OCI-LY1 (cell line): ENCODE data around the gene SLC39A11.

Experiments used
- H2AFZ ChIP-seq: fragments of 200-600 bp; sonication (generic), shearing (Covaris generic); 2 replicates; pipeline ENCODE4 v1.6.0; 2014; ENCODE audit warnings: antibody characterized with exemption, mild to moderate bottlenecking, low read length
- H3F3A ChIP-seq: fragments of 200-600 bp; sonication (generic), shearing (Covaris generic); 2 replicates; pipeline ENCODE4 v1.6.0; 2014; ENCODE audit warnings: mild to moderate bottlenecking, antibody characterized with exemption, low read length, moderate library complexity; ENCODE audit not compliant: insufficient read depth
- H3K27ac ChIP-seq: fragments of 200-600 bp; sonication (generic); 2 replicates; pipeline ENCODE4 v1.5.1; 2014; ENCODE audit warnings: low read length, mixed run types, mild to moderate bottlenecking, low read depth; ENCODE audit not compliant: poor library complexity, severe bottlenecking
- H3K27me3 ChIP-seq: fragments of 200-600 bp; sonication (generic); 2 replicates; pipeline ENCODE4 v1.6.0; 2014; ENCODE audit warnings: antibody characterized with exemption, mild to moderate bottlenecking, low read length, moderate library complexity; ENCODE audit not compliant: insufficient read depth
- H3K36me3 ChIP-seq: fragments of 200-600 bp; sonication (generic); 2 replicates; pipeline ENCODE4 v1.6.1; 2014; ENCODE audit warnings: mild to moderate bottlenecking, antibody characterized with exemption, low read length, moderate library complexity, mixed read lengths; ENCODE audit not compliant: insufficient read depth
- H3K4me1 ChIP-seq: fragments of 200-600 bp; sonication (generic); 2 replicates; pipeline ENCODE4 v1.5.1; 2014; ENCODE audit warnings: mild to moderate bottlenecking, low read length, moderate library complexity; ENCODE audit not compliant: insufficient read depth, severe bottlenecking
- H3K4me2 ChIP-seq: fragments of 200-600 bp; sonication (generic), shearing (Covaris generic); 2 replicates; pipeline ENCODE4 v1.6.1; 2014; ENCODE audit warnings: low read length
- H3K4me3 ChIP-seq: fragments of 200-600 bp; sonication (generic); 2 replicates; pipeline ENCODE4 v1.5.1; 2014; ENCODE audit warnings: low read length, low read depth, mild to moderate bottlenecking, mixed read lengths; ENCODE audit not compliant: poor library complexity, severe bottlenecking
- H3K79me2 ChIP-seq: fragments of 200-600 bp; shearing (Covaris generic); 2 replicates; pipeline ENCODE4 v1.6.1; 2016; ENCODE audit warnings: mixed run types, low read length, mixed read lengths; ENCODE audit not compliant: insufficient read depth
- H3K9ac ChIP-seq: fragments of 200-600 bp; sonication (generic), shearing (Covaris generic); 2 replicates; pipeline ENCODE4 v1.6.1; 2014; ENCODE audit warnings: mild to moderate bottlenecking, low read length, mixed read lengths
- H3K9me2 ChIP-seq: fragments of 200-600 bp; sonication (generic), shearing (Covaris generic); 2 replicates; pipeline ENCODE4 v1.6.1; 2014; ENCODE audit warnings: low read depth, mild to moderate bottlenecking, low read length, mixed read lengths
- H3K9me3 ChIP-seq: fragments of 200-600 bp; shearing (Covaris generic); 2 replicates; pipeline ENCODE4 v1.6.1; 2014; ENCODE audit warnings: low read length, mixed read lengths
- H4K20me1 ChIP-seq: fragments of 200-600 bp; sonication (generic), shearing (Covaris generic); 2 replicates; pipeline ENCODE4 v1.6.0; 2016; ENCODE audit warnings: mild to moderate bottlenecking, low read length; ENCODE audit not compliant: insufficient read depth
- CTCF ChIP-seq: fragments of 200-600 bp; sonication (generic), shearing (Covaris generic); IDR thresholded peaks from 2 replicates; pipeline ENCODE4 v1.5.1; 2017; ENCODE audit warnings: mild to moderate bottlenecking, antibody characterized with exemption, low read length, moderate library complexity, mixed read lengths
- EZH2 ChIP-seq: fragments of 200-600 bp; sonication (generic), shearing (Covaris generic); IDR thresholded peaks from 2 replicates; pipeline ENCODE4 v1.8.0; 2017; ENCODE audit warnings: borderline replicate concordance, mixed run types, mild to moderate bottlenecking, antibody characterized with exemption, low read length, moderate library complexity, mixed read lengths

Gene SLC39A11

GRCh38 chr17:72970797-72971196, 121.7 kb downstream of the SLC39A11 start:
- Histone ChIP-seq H3K9me2 (no peaks in the 10 kb centered on the region), H2AFZ (no peak overlapping the region), H3K27me3 (no peaks in the 10 kb centered on the region), H3K9ac (no peak overlapping the region), H3K4me1 (peaks cover 15% of the 10 kb centered on the region), H3K79me2 (no peaks in the 10 kb centered on the region), H3K36me3 (no peaks in the 10 kb centered on the region; the same call in 1 of the 2 replicates), H3K4me3 (no peak overlapping the region), H3K4me2 (no peak overlapping the region), H3F3A (no peaks in the 10 kb centered on the region), H4K20me1 (no peaks in the 10 kb centered on the region), H3K27ac (no peak overlapping the region), H3K9me3 (no peaks in the 10 kb centered on the region)
- TF ChIP-seq CTCF (no peak), EZH2 (no peak)

GRCh38 chr17:72970246-72970645, 122.2 kb downstream of the SLC39A11 start:
- no peak for TF ChIP-seq CTCF
- no peak for TF ChIP-seq EZH2
- no peak overlapping the region for H3K4me2 ChIP-seq
- H3K4me3 ChIP-seq: no peak overlapping the region
- no peak overlapping the region for H3K27ac ChIP-seq
- no peak overlapping the region for H3K9ac ChIP-seq
- H3K9me3 ChIP-seq: no peaks in the 10 kb centered on the region
- H4K20me1 ChIP-seq: no peaks in the 10 kb centered on the region
- no peaks in the 10 kb centered on the region for H3K27me3 ChIP-seq
- no peaks in the 10 kb centered on the region for H3F3A ChIP-seq
- H3K9me2 ChIP-seq: no peaks in the 10 kb centered on the region
- H3K4me1 ChIP-seq: peaks cover 15% of the 10 kb centered on the region
- no peaks in the 10 kb centered on the region for H3K79me2 ChIP-seq
- H3K36me3 ChIP-seq: no peaks in the 10 kb centered on the region; the same call in 1 of the 2 replicates
- H2AFZ ChIP-seq: no peak overlapping the region

GRCh38 chr17:72969293-72969906, 123.1 kb downstream of the SLC39A11 start:
- no peaks in the 10 kb centered on the region for H3K9me3 ChIP-seq
- no peak overlapping the region for H3K4me3 ChIP-seq
- no peaks in the 10 kb centered on the region for H3K27me3 ChIP-seq
- TF ChIP-seq CTCF: no peak
- no peak for TF ChIP-seq EZH2
- no peaks in the 10 kb centered on the region for H3K36me3 ChIP-seq
- H4K20me1 ChIP-seq: no peaks in the 10 kb centered on the region
- H3K9ac ChIP-seq: no peak overlapping the region
- H3K4me1 ChIP-seq: peaks cover 15% of the 10 kb centered on the region
- no peaks in the 10 kb centered on the region for H3F3A ChIP-seq
- no peak overlapping the region for H3K4me2 ChIP-seq
- no peaks in the 10 kb centered on the region for H3K79me2 ChIP-seq
- H3K9me2 ChIP-seq: no peaks in the 10 kb centered on the region
- no peak overlapping the region for H2AFZ ChIP-seq
- H3K27ac ChIP-seq: no peak overlapping the region
